Uterus (tissue), 2 donors: ENCODE data around the gene MUC20.
"Not testable (repeated sequence)": the region's sequence is repeated elsewhere in the genome, so short reads cannot be mapped to it uniquely, and the experiment has no call there.

Source experiments
- CTCF ChIP-seq, 4 experiments: fragments of 200-600 bp in 2 of 4; fragments of 450-650 bp in 2 of 4; sonication (generic) in 2 of 4; IDR thresholded peaks; one replicate each; pipeline ENCODE4 v1.5.1; 2016 to 2019; ENCODE audit warnings: antibody characterized with exemption in 4 of 4, mild to moderate bottlenecking in 2 of 4, moderate library complexity in 1 of 4
- POLR2A ChIP-seq, 2 donors: fragments of 450-650 bp; IDR thresholded peaks; one replicate each; pipeline ENCODE4 v1.6.1; 2016; ENCODE audit warnings: antibody characterized with exemption in 2 of 2, mild to moderate bottlenecking in 1 of 2, moderate library complexity in 1 of 2

DNA sequence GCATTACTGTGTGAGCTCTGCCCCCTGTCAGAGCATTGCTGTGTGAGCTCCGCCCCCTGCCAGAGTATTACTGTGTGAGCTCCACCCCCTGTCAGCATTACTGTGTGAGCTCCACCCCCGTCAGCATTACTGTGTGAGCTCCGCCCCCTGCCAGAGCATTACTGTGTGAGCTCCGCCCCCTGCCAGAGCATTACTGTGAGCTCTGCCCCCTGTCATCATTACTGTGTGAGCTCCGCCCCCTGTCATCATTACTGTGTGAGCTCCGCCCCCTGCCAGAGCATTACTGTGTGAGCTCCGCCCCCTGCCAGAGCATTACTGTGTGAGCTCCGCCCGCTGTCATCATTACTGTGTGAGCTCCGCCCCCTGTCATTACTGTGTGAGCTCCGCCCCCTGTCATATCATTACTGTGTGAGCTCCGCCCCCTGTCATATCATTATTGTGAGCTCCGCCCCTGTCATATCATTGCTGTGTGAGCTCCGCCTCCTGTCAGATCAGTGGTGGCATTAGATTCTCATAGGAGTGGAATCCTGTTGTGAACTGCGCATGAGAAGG is 33.5 kb upstream of the MUC20 start:
- TF ChIP-seq CTCF, POLR2A (IDR thresholded peaks at IDR 0.05): not testable (repeated sequence)
